Neural cell (in vitro differentiated cells): ENCODE data around the gene VEZF1. TPM values are rescaled to one million over a fixed set of nuclear protein-coding genes. Genes with fewer than 3 reads are reported as not detected.

Source experiments
- H2AFZ ChIP-seq: fragments of 200-600, 300-800 bp; sonication (generic), shearing (Covaris generic); 2 replicates; pipeline ENCODE4 v1.6.0; 2014; ENCODE audit warnings: low read depth, mild to moderate bottlenecking, antibody characterized with exemption, low read length, moderate library complexity
- H3F3A ChIP-seq: fragments of 200-600 bp; shearing (Covaris generic); 2 replicates; pipeline ENCODE4 v1.6.1; 2016; ENCODE audit warnings: mild to moderate bottlenecking, moderate library complexity, mixed read lengths, antibody characterized with exemption, low read length; ENCODE audit not compliant: insufficient read depth, poor library complexity, severe bottlenecking
- H3K27ac ChIP-seq: fragments of 200-600, 300-800 bp; sonication (generic), shearing (Covaris generic); 2 replicates; pipeline ENCODE4 v1.5.1; 2014; ENCODE audit warnings: mild to moderate bottlenecking, low read length, moderate library complexity
- H3K27me3 ChIP-seq: fragments of 300-800, 200-600 bp; sonication (generic), shearing (Covaris generic); 2 replicates; pipeline ENCODE4 v1.6.0; 2014; ENCODE audit warnings: mild to moderate bottlenecking, low read depth, low read length, moderate library complexity; ENCODE audit not compliant: insufficient read depth
- H3K36me3 ChIP-seq: fragments of 300-800, 200-600 bp; sonication (generic), shearing (Covaris generic); 2 replicates; pipeline ENCODE4 v1.5.1; 2014; ENCODE audit warnings: mild to moderate bottlenecking, antibody characterized with exemption, low read length, moderate library complexity; ENCODE audit not compliant: insufficient read depth
- H3K4me2 ChIP-seq: fragments of 300-800, 200-600 bp; sonication (generic), shearing (Covaris generic); 2 replicates; pipeline ENCODE4 v1.6.0; 2014; ENCODE audit warnings: mild to moderate bottlenecking, low read length
- H3K4me3 ChIP-seq: fragments of 300-800, 200-600 bp; sonication (generic), shearing (Covaris generic); 2 replicates; pipeline ENCODE4 v1.5.1; 2014; ENCODE audit warnings: mild to moderate bottlenecking, low read length, moderate library complexity
- H3K79me2 ChIP-seq: fragments of 200-600 bp; shearing (Covaris generic); replicated peaks from 2 replicates; pipeline ENCODE4 v1.6.0; 2014; ENCODE audit warnings: mild to moderate bottlenecking, low read length, moderate library complexity; ENCODE audit not compliant: insufficient read depth
- H3K9ac ChIP-seq: fragments of 300-800, 200-600 bp; sonication (generic), shearing (Covaris generic); 2 replicates; pipeline ENCODE4 v1.6.1; 2016; ENCODE audit warnings: mild to moderate bottlenecking, low read length, mixed read lengths
- H3K9me2 ChIP-seq: fragments of 200-600 bp; shearing (Covaris generic); 2 replicates; pipeline ENCODE4 v1.6.1; 2016; ENCODE audit warnings: mild to moderate bottlenecking, low read length, mixed read lengths; ENCODE audit not compliant: insufficient read depth
- H3K9me3 ChIP-seq: fragments of 200-600, 300-800 bp; sonication (generic), shearing (Covaris generic); 2 replicates; pipeline ENCODE4 v1.6.1; 2016; ENCODE audit warnings: mild to moderate bottlenecking, mixed run types, low read length, moderate library complexity, mixed read lengths
- H4K20me1 ChIP-seq: fragments of 200-600 bp; shearing (Covaris generic); 2 replicates; pipeline ENCODE4 v1.6.1; 2016; ENCODE audit warnings: mild to moderate bottlenecking, mixed run types; ENCODE audit not compliant: insufficient read depth
- CTCF ChIP-seq: fragments of 450-650 bp; IDR thresholded peaks from 2 replicates; pipeline ENCODE4 v1.5.1; 2014; ENCODE audit warnings: antibody characterized with exemption, mild to moderate bottlenecking, moderate library complexity; ENCODE audit not compliant: poor library complexity, severe bottlenecking
- EP300 ChIP-seq: fragments of 450-650 bp; conservative IDR thresholded peaks from 2 replicates; pipeline ENCODE4 v1.6.1; 2014; ENCODE audit warnings: antibody characterized with exemption, mild to moderate bottlenecking, moderate library complexity; ENCODE audit not compliant: poor library complexity, severe bottlenecking
- EZH2 ChIP-seq: fragments of 200-600, 300-800 bp; shearing (Covaris generic), sonication (generic); IDR thresholded peaks from 2 replicates; pipeline ENCODE4 v1.6.1; 2014; ENCODE audit warnings: antibody characterized with exemption, low read length, borderline replicate concordance, mild to moderate bottlenecking; ENCODE audit not compliant: insufficient read depth, poor library complexity, severe bottlenecking
- MXI1 ChIP-seq: fragments of 450-650 bp; conservative IDR thresholded peaks from 2 replicates; pipeline ENCODE4 v1.6.1; 2014; ENCODE audit warnings: antibody characterized with exemption, mild to moderate bottlenecking; ENCODE audit not compliant: poor library complexity, severe bottlenecking
- POLR2AphosphoS5 ChIP-seq: IDR thresholded peaks from 2 replicates; pipeline ENCODE4 v1.6.1; 2012
- RAD21 ChIP-seq: fragments of 450-650 bp; conservative IDR thresholded peaks from 2 replicates; pipeline ENCODE4 v1.6.1; 2014; ENCODE audit warnings: antibody characterized with exemption, mild to moderate bottlenecking, moderate library complexity
- REST ChIP-seq: IDR thresholded peaks from 2 replicates; pipeline ENCODE4 v1.6.1; 2012; ENCODE audit warnings: borderline replicate concordance
- SMC3 ChIP-seq: fragments of 450-650 bp; conservative IDR thresholded peaks from 2 replicates; pipeline ENCODE4 v1.6.1; 2014; ENCODE audit warnings: antibody characterized with exemption, mild to moderate bottlenecking, moderate library complexity; ENCODE audit not compliant: poor library complexity
- TAF1 ChIP-seq: IDR thresholded peaks from 2 replicates; pipeline ENCODE4 v1.6.1; 2012; ENCODE audit warnings: low read depth
- polyA plus RNA-seq: library from polyadenylated mRNA; depleted of rRNA; stranded (reverse); fragments of >200 nt; gene quantifications from 2 replicates; pipeline ENCODE4 v1.2.3, GENCODE V29; 2014

The VEZF1 gene
- polyA plus RNA-seq, 1 donor from 2014 or later: 64.6 TPM

GRCh38 chr17:58028578-58028977 lies 40.5 kb upstream of the VEZF1 start:
- TF ChIP-seq EP300 (no peak), SMC3 (no peak), CTCF (no peak), MXI1 (no peak), RAD21 (no peak)
- Histone ChIP-seq H2AFZ (no peak overlapping the region), H3K9me2 (no peaks in the 10 kb centered on the region), H3K9me3 (no peaks in the 10 kb centered on the region), H3K9ac (no peak overlapping the region), H3K4me3 (no peak overlapping the region), H3K27me3 (no peaks in the 10 kb centered on the region), H3F3A (peaks cover 4% of the 10 kb centered on the region), H3K27ac (no peak overlapping the region), H3K36me3 (no peaks in the 10 kb centered on the region), H3K79me2 (no peaks in the 10 kb centered on the region), H4K20me1 (no peaks in the 10 kb centered on the region), H3K4me2 (no peak overlapping the region)

GRCh38 chr17:58020401-58020800 lies 32.3 kb upstream of the VEZF1 start:
- Histone ChIP-seq H3K4me2 (no peak overlapping the region), H3K36me3 (no peaks in the 10 kb centered on the region), H3K4me3 (no peak overlapping the region), H3K9me2 (no peaks in the 10 kb centered on the region), H3K9me3 (no peaks in the 10 kb centered on the region), H3K9ac (no peak overlapping the region), H4K20me1 (no peaks in the 10 kb centered on the region), H2AFZ (no peak overlapping the region), H3K27ac (no peak overlapping the region), H3K27me3 (no peaks in the 10 kb centered on the region), H3F3A (no peaks in the 10 kb centered on the region), H3K79me2 (no peaks in the 10 kb centered on the region)
- no peak for TF ChIP-seq RAD21
- no peak for TF ChIP-seq REST
- no peak for TF ChIP-seq TAF1
- TF ChIP-seq EP300: no peak
- no peak for TF ChIP-seq EZH2
- no peak for TF ChIP-seq CTCF
- no peak for TF ChIP-seq MXI1
- TF ChIP-seq POLR2AphosphoS5: no peak
- TF ChIP-seq SMC3: no peak
